ENCODE measurements around the gene ARID4B.

GRCh38 chr1:235268379-235269125 is 59.4 kb downstream of the ARID4B start:
- TF ChIP-seq CTCF (IDR thresholded peaks at IDR 0.05; ENCODE audit: borderline replicate concordance, extremely low read depth, low read length, poor library complexity, severe bottlenecking) (no peak), EZH2 (IDR thresholded peaks at IDR 0.05; ENCODE audit: borderline replicate concordance, low read depth, low read length, severe bottlenecking) (no peak)

Measured in DND-41 (cell line).